OCI-LY7 (cell line): Measurements from ENCODE around the gene CFAP157. TPM values are rescaled to one million over a fixed set of nuclear protein-coding genes. Genes with fewer than 3 reads are reported as not detected.

Source experiments
- BruUV-seq: library from RNA; stranded (reverse); fragments of 400-500 nt; replicated peaks from 2 replicates; lab custom pipeline; 2021; lab: Mats Ljungman, UMichigan
- CTCF ChIA-PET: fragments of 300-600 bp; sonication (Branson Sonifier 250); formaldehyde crosslinking; loops from one replicate; lab custom pipeline; 2022; ENCODE audit warnings: antibody characterized with exemption; ENCODE audit not compliant: unreplicated experiment; lab: Charles Lee
- POLR2A ChIA-PET: fragments of 300-600 bp; sonication (Branson Sonifier 250); formaldehyde crosslinking; loops from one replicate; lab custom pipeline; 2022; ENCODE audit warnings: antibody characterized with exemption; lab: Charles Lee
- DNase-seq: peaks from one replicate; pipeline ENCODE4 v3.0.0-alpha.2; 2015; ENCODE audit warnings: low spot score
- H2AFZ ChIP-seq: fragments of 200-600 bp; sonication (generic), shearing (Covaris generic); 2 replicates; pipeline ENCODE4 v1.6.1; 2014; ENCODE audit warnings: mild to moderate bottlenecking, antibody characterized with exemption, low read length, moderate library complexity
- H3K27ac ChIP-seq: fragments of 200-600 bp; sonication (generic); 2 replicates; pipeline ENCODE4 v1.5.1; 2014; ENCODE audit warnings: mixed run types, low read depth, mild to moderate bottlenecking, moderate library complexity, low read length, inconsistent platforms; ENCODE audit not compliant: poor library complexity, severe bottlenecking
- H3K36me3 ChIP-seq: fragments of 200-600 bp; sonication (generic); 2 replicates; pipeline ENCODE4 v1.6.1; 2014; ENCODE audit warnings: mild to moderate bottlenecking, antibody characterized with exemption, low read length, moderate library complexity, mixed read lengths; ENCODE audit not compliant: insufficient read depth
- H3K4me1 ChIP-seq: fragments of 200-600 bp; sonication (generic); 2 replicates; pipeline ENCODE4 v1.5.1; 2014; ENCODE audit warnings: mild to moderate bottlenecking, low read length; ENCODE audit not compliant: insufficient read depth, poor library complexity, severe bottlenecking
- H3K4me2 ChIP-seq: fragments of 200-600 bp; sonication (generic); 2 replicates; pipeline ENCODE4 v1.6.1; 2014; ENCODE audit warnings: mild to moderate bottlenecking, low read length
- H3K4me3 ChIP-seq: fragments of 200-600 bp; sonication (generic); 2 replicates; pipeline ENCODE4 v1.5.1; 2014; ENCODE audit warnings: mild to moderate bottlenecking, low read depth, low read length; ENCODE audit not compliant: poor library complexity, severe bottlenecking
- H3K79me2 ChIP-seq: fragments of 200-600 bp; sonication (generic); 2 replicates; pipeline ENCODE4 v1.6.1; 2016; ENCODE audit warnings: low read depth, mild to moderate bottlenecking, low read length, moderate library complexity, mixed read lengths; ENCODE audit not compliant: insufficient read depth
- H3K9me2 ChIP-seq: fragments of 200-600 bp; sonication (generic); 2 replicates; pipeline ENCODE4 v1.6.1; 2016; ENCODE audit warnings: mild to moderate bottlenecking, low read length, mixed read lengths; ENCODE audit not compliant: insufficient read depth
- H3K9me3 ChIP-seq: fragments of 200-600 bp; sonication (generic); 2 replicates; pipeline ENCODE4 v1.6.1; 2014; ENCODE audit warnings: mild to moderate bottlenecking, mixed run types, low read length, mixed read lengths
- H4K20me1 ChIP-seq: fragments of 200-600 bp; sonication (generic); 2 replicates; pipeline ENCODE4 v1.6.1; 2014; ENCODE audit warnings: mild to moderate bottlenecking, antibody characterized with exemption, low read length, moderate library complexity, mixed read lengths; ENCODE audit not compliant: insufficient read depth
- EZH2phosphoT487 ChIP-seq: fragments of 200-600 bp; sonication (generic); IDR thresholded peaks from 2 replicates; pipeline ENCODE4 v1.6.1; 2018; ENCODE audit warnings: low read depth, borderline replicate concordance, mild to moderate bottlenecking, mixed run types, antibody characterized with exemption, low read length, moderate library complexity, mixed read lengths
- intact Hi-C: fragments of 100-400 bp; cut with micrococcal nuclease; formaldehyde crosslinking; loops from one replicate; pipeline ENCODE4 v1.10.0; 2022; ENCODE audit not compliant: unreplicated experiment
- total RNA-seq, 2 experiments: library from RNA; depleted of rRNA in 1 of 2; stranded (reverse); fragments of >200 nt in 1 of 2; shearing (Covaris generic) in 1 of 2; gene quantifications; 2 replicates each; pipeline ENCODE4 v1.2.3, GENCODE V29; 2014 to 2022
- TF ChIP-seq, protein P1 (sequence below): fragments of 200-600 bp; sonication (generic); conservative IDR thresholded peaks from 2 replicates; pipeline ENCODE4 v1.5.1; 2014; ENCODE audit warnings: mild to moderate bottlenecking, antibody characterized with exemption, low read length, moderate library complexity, mixed read lengths

The CFAP157 gene
- total RNA-seq, 2 experiments from 2014 or later, result 0.13 to 0.22 TPM

DNA sequence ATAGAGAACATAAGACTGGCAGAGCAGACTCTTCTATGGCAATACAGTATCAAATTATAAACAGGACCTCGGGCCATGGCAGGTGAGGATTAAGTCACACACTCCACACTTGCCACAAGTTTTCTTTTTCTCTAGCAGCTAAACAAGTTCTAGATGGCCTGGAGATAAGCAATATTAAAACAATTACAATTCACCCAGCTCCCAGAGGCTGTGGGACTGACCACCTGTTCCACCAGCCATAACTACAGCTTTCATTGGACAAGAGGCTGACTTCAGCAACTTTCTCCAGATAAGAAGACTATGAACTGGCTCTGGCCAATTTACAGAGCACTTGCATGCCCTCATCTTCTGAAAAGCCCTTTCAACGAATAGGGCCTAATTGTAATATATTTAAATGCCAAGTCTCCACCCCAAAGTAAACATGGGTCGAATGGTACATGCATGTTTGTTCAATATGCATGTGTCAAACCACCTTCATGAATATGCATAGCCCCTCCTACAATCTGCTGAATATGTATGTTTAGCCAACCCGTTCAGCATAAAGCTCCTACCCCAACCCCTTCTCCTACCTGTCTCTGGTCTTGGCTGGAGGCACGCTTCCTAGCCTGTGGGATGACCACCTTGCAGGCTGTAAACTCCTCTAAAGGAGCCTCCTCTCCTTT is 6.1 kb upstream of the CFAP157 start:
- Histone ChIP-seq H3K4me3 (no peak overlapping the region), H2AFZ (no peak overlapping the region)
- POLR2A ChIA-PET, result no interaction called here

DNA sequence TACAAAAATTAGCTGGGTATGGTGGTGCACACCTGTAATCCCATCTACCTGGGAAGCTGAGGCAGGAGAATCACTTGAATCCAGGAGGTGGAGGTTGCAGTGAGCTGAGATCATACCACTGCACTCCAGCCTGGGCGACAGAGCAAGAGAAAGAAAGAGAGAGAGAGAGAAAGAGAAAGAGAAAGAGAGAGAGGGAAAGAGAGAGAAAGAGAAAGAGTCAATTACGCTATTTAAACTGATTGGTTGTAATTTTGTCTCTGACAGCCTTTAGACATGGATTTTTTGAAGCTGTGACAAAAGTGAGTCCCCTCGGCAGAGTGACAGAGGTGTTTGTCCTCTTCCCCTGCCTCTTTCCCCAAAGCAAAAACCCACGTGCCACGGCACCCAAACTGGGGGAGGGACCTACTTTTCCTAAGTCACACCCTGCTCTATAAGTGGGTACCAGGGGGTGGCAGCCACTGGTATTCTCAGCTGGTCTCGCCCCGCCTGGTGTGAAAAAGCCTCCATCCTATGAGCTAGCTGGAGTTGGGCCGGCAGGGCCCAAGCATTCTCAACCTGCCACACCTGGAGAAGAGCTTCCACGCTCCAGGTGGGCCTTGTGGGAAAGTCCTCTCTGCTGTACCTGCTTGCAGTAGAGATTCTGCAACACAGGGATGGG is 3.4 kb upstream of the CFAP157 start:
- intact Hi-C loops, result no loop called here
- H3K79me2 ChIP-seq, result no peaks in the 10 kb centered on the region
- POLR2A ChIA-PET, result no interaction called here
- no TSS peak for BruUV-seq
- H3K27ac ChIP-seq, result no peak overlapping the region
- H3K9me2 ChIP-seq, result no peaks in the 10 kb centered on the region
- no peak for TF ChIP-seq EZH2phosphoT487
- TF ChIP-seq, protein P1, sequence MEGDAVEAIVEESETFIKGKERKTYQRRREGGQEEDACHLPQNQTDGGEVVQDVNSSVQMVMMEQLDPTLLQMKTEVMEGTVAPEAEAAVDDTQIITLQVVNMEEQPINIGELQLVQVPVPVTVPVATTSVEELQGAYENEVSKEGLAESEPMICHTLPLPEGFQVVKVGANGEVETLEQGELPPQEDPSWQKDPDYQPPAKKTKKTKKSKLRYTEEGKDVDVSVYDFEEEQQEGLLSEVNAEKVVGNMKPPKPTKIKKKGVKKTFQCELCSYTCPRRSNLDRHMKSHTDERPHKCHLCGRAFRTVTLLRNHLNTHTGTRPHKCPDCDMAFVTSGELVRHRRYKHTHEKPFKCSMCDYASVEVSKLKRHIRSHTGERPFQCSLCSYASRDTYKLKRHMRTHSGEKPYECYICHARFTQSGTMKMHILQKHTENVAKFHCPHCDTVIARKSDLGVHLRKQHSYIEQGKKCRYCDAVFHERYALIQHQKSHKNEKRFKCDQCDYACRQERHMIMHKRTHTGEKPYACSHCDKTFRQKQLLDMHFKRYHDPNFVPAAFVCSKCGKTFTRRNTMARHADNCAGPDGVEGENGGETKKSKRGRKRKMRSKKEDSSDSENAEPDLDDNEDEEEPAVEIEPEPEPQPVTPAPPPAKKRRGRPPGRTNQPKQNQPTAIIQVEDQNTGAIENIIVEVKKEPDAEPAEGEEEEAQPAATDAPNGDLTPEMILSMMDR, result no peak
- H2AFZ ChIP-seq, result no peak overlapping the region
- H3K9me3 ChIP-seq, result no peaks in the 10 kb centered on the region
- H3K36me3 ChIP-seq, result no peaks in the 10 kb centered on the region
- H3K4me3 ChIP-seq, result no peak overlapping the region
- no peaks in the 10 kb centered on the region for H4K20me1 ChIP-seq
- CTCF ChIA-PET, result interaction anchor here (0.5 kb wide), 1 partner anchor 9 kb away, joined by 3 read pairs; no protein-coding TSS in a partner anchor
- H3K4me1 ChIP-seq, result peaks cover 10% of the 10 kb centered on the region
- DNase-seq, result no peak
- H3K4me2 ChIP-seq, result no peak overlapping the region

More for the DNA sequence above, 6.1 kb upstream of the CFAP157 start:
- CTCF ChIA-PET, result no interaction called here
- H3K4me2 ChIP-seq, result no peak overlapping the region
- TF ChIP-seq, protein P1, result no peak
- TF ChIP-seq EZH2phosphoT487, result no peak
- no peaks in the 10 kb centered on the region for H3K9me2 ChIP-seq
- no peaks in the 10 kb centered on the region for H3K4me1 ChIP-seq
- H3K36me3 ChIP-seq, result no peaks in the 10 kb centered on the region
- no peak for DNase-seq
- no TSS peak for BruUV-seq
- no peaks in the 10 kb centered on the region for H3K79me2 ChIP-seq
- no peaks in the 10 kb centered on the region for H3K9me3 ChIP-seq
- intact Hi-C loops, result no loop called here
- H3K27ac ChIP-seq, result no peak overlapping the region
- no peaks in the 10 kb centered on the region for H4K20me1 ChIP-seq
